GM23248 (cell line): ENCODE data around the gene PHLDB3.

Experiments
- EZH2 ChIP-seq: fragments of 200-600 bp; sonication (generic); IDR thresholded peaks from 2 replicates; pipeline ENCODE4 v1.6.1; 2018; ENCODE audit warnings: antibody characterized with exemption, mild to moderate bottlenecking; ENCODE audit not compliant: insufficient read depth, poor library complexity, severe bottlenecking
- EZH2phosphoT487 ChIP-seq: fragments of 200-600 bp; sonication (generic); IDR thresholded peaks from 2 replicates; pipeline ENCODE4 v1.6.1; 2018; ENCODE audit warnings: antibody characterized with exemption, moderate library complexity, mild to moderate bottlenecking, low read depth; ENCODE audit not compliant: insufficient read depth

DNA sequence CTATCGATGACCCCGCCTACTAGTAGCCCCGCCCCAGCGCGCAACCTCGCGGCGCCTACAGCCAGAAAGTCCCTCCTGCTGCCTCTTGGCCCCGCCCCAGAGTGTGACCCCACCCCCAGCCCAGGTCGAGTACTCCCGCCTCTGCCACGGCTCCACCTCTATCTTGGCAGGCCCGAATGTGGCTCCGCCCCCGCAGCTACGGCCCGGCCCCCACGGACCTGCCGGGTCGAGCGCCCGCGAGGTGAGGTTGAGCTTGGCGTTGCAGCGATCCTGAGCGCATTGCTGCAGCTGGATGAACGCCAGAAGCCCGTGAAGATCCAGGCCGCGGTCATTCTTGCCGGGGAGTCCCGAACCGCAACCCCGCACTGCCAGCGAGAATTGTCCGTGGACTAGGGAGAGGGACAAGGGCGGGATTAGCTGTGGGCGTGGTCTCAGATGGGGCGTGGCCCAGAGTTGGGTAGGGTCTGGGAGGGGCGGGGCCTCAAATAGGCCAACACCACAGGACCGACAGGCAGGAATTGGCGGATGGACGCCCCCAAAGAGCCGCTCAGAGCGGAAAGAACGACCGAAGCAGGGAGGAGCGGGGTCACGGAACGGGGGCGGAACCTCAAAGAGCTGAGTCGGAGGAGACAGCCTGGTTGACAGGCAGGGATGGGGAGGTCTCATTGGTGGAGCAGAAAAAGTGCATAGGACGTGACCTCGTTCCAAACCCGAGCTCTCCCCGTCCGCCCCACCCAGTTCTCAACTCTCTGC, 41.0 kb downstream of the PHLDB3 start:
- no peak for TF ChIP-seq EZH2phosphoT487
- no peak for TF ChIP-seq EZH2
